Transverse colon (tissue), 4 donors: ENCODE results near the gene CHCHD6. TPM values are rescaled to one million over a fixed set of nuclear protein-coding genes. Genes with fewer than 3 reads are reported as not detected.
A peak's percentile ranks its signal among the peaks of the same experiment; 100 is the strongest.

Source experiments
- DNase-seq: peaks from one replicate; pipeline ENCODE4 v3.0.0-alpha.2; 2019
- H3K27ac ChIP-seq, 4 donors: fragments of 200-600 bp; sonication (generic); 2 replicates each; pipeline ENCODE4 v1.5.1; 2016 to 2018; ENCODE audit warnings: inconsistent platforms in 4 of 4
- H3K27me3 ChIP-seq: fragments of 200-600 bp; sonication (generic); 2 replicates; pipeline ENCODE4 v1.5.1; 2017; ENCODE audit warnings: inconsistent platforms
- H3K36me3 ChIP-seq, 4 donors: fragments of 200-600 bp; sonication (generic); 2 replicates each; pipeline ENCODE4 v1.5.1; 2017 to 2019; ENCODE audit warnings: inconsistent platforms in 4 of 4
- H3K4me1 ChIP-seq, 4 donors: fragments of 200-600 bp; sonication (generic); 2 replicates each; pipeline ENCODE4 v1.5.1; 2017 to 2020; ENCODE audit warnings: inconsistent platforms in 4 of 4
- H3K4me3 ChIP-seq, 4 donors: fragments of 200-600 bp; sonication (generic); 1 replicate in 1 of 4; 2 replicates in 3 of 4; pipeline versions ENCODE4 v1.5.1 to v1.6.1; 2017 to 2019; ENCODE audit warnings: inconsistent platforms in 4 of 4
- H3K9me3 ChIP-seq, 2 donors: fragments of 200-600 bp; sonication (generic); 2 replicates each; pipeline ENCODE4 v1.5.1; 2017 to 2019; ENCODE audit warnings: inconsistent platforms in 2 of 2
- CTCF ChIP-seq, 5 experiments: fragments of 200-600 bp in 3 of 5; fragments of 450-650 bp in 2 of 5; sonication (generic) in 3 of 5; IDR thresholded peaks; 1 replicate in 2 of 5; 2 replicates in 3 of 5; pipeline ENCODE4 v1.5.1; 2016 to 2017; ENCODE audit warnings: antibody characterized with exemption in 5 of 5, inconsistent platforms in 3 of 5, mild to moderate bottlenecking in 2 of 5, moderate library complexity in 1 of 5
- EP300 ChIP-seq: sonication (generic); formaldehyde crosslinking; IDR thresholded peaks from one replicate; pipeline ENCODE4 v1.6.1; 2017; ENCODE audit warnings: antibody characterized with exemption, low read depth
- POLR2A ChIP-seq: fragments of 450-650 bp; IDR thresholded peaks from one replicate; pipeline ENCODE4 v1.6.1; 2016; ENCODE audit warnings: antibody characterized with exemption, mild to moderate bottlenecking, moderate library complexity
- POLR2AphosphoS5 ChIP-seq, 3 donors: sonication (generic); formaldehyde crosslinking; IDR thresholded peaks; one replicate each; pipeline ENCODE4 v1.6.1; 2016; ENCODE audit warnings: antibody characterized with exemption in 3 of 3
- WGBS, 2 donors: methylation state at CpG; one replicate each; pipeline ENCODE4 v1.1.5; 2018; ENCODE audit warnings: low coverage in 1 of 2; 5-methylcytosine and 5-hydroxymethylcytosine counted together
- in situ Hi-C, 4 donors: fragments of 200-750 bp; cut with MboI; loops; one replicate each; pipeline versions ENCODE4 v1.15.0 to v1.15.1; 2017; ENCODE audit warnings: low sequenced_read_pairs in 3 of 4, low pct_ligation_motif_present in 1 of 4, low pct_unique_long_range_greater_than_20kb in 1 of 4
- intact Hi-C: fragments of 100-400 bp; cut with DNase I; formaldehyde crosslinking; loops from one replicate; pipeline ENCODE4 v1.15.1; 2023; ENCODE audit warnings: low total_unique reads
- total RNA-seq, 4 donors: library from RNA; depleted of rRNA; stranded (reverse); fragments of >200 nt; gene quantifications; one replicate each; pipeline ENCODE4 v1.1.0, GENCODE V29; 2016

The CHCHD6 gene
- total RNA-seq, 4 donors from 2014 or later, result 4.6 to 12.1 (median 5.3) TPM

GRCh38 chr3:126998320-126998719 lies 294.3 kb downstream of the CHCHD6 start:
- in situ Hi-C loops (no loop called here), intact Hi-C loops (no loop called here)
- 80% methylated on average over 4 of the region's 4 CpGs; no CpG with 5 or more reads in 1 of the 2 donors for WGBS, 2 donors
- no peaks in the 10 kb centered on the region for H3K27me3 ChIP-seq
- H3K27ac ChIP-seq, result peak overlapping the region in 1 of 4 donors; percentile 12
- H3K4me3 ChIP-seq, result no peak overlapping the region
- no peak for TF ChIP-seq EP300
- no peak for TF ChIP-seq POLR2A
- no peak for TF ChIP-seq POLR2AphosphoS5 (IDR thresholded peaks at IDR 0.05)
- TF ChIP-seq CTCF (IDR thresholded peaks at IDR 0.05), result no peak
- H3K4me1 ChIP-seq, result peaks cover 12 to 32% (median 18%) of the 10 kb centered on the region in 4 donors
- DNase-seq, result no peak
- no peaks in the 10 kb centered on the region for H3K36me3 ChIP-seq
- H3K9me3 ChIP-seq, result no peaks in the 10 kb centered on the region

GRCh38 chr3:126998728-126999127 lies 294.7 kb downstream of the CHCHD6 start:
- TF ChIP-seq POLR2AphosphoS5 (IDR thresholded peaks at IDR 0.05), result no peak
- no peak for TF ChIP-seq POLR2A
- TF ChIP-seq EP300, result no peak
- no peak for TF ChIP-seq CTCF (IDR thresholded peaks at IDR 0.05)
- 46% methylated on average over 3 of the region's 3 CpGs; no CpG with 5 or more reads in 1 of the 2 donors for WGBS, 2 donors
- Histone ChIP-seq H3K4me1 (peaks cover 12 to 32% (median 18%) of the 10 kb centered on the region in 4 donors), H3K4me3 (no peak overlapping the region), H3K36me3 (no peaks in the 10 kb centered on the region), H3K9me3 (no peaks in the 10 kb centered on the region), H3K27ac (peak overlapping the region in 1 of 4 donors; percentile 12), H3K27me3 (no peaks in the 10 kb centered on the region)
- intact Hi-C loops (no loop called here), in situ Hi-C loops (no loop called here)
- peak; percentile 44 for DNase-seq

- no peak overlapping the region for H3K4me3 ChIP-seq
- TF ChIP-seq POLR2AphosphoS5 (IDR thresholded peaks at IDR 0.05) (no peak), EP300 (no peak), POLR2A (no peak), CTCF (IDR thresholded peaks at IDR 0.05) (no peak)
- in situ Hi-C loops (no loop called here), intact Hi-C loops (no loop called here)
- no peak for DNase-seq
- H3K9me3 ChIP-seq, result no peaks in the 10 kb centered on the region
- H3K4me1 ChIP-seq, result peaks cover 12 to 31% (median 17%) of the 10 kb centered on the region in 4 donors
- H3K27me3 ChIP-seq, result no peaks in the 10 kb centered on the region
- WGBS, 2 donors, result 81% methylated on average over 15 of the region's 15 CpGs; no CpG with 5 or more reads in 1 of the 2 donors
- H3K27ac ChIP-seq, result no peak overlapping the region
- H3K36me3 ChIP-seq, result no peaks in the 10 kb centered on the region
Observed at GRCh38 chr3:126999383-126999782, 295.3 kb downstream of the CHCHD6 start.

- no peaks in the 10 kb centered on the region for H3K36me3 ChIP-seq
- DNase-seq, result no peak
- no peaks in the 10 kb centered on the region for H3K27me3 ChIP-seq
- H3K4me3 ChIP-seq, result no peak overlapping the region
- no peak overlapping the region for H3K27ac ChIP-seq
- TF ChIP-seq EP300 (no peak), POLR2AphosphoS5 (IDR thresholded peaks at IDR 0.05) (no peak), POLR2A (no peak), CTCF (IDR thresholded peaks at IDR 0.05) (no peak)
- in situ Hi-C loops, result no loop called here
- intact Hi-C loops, result no loop called here
- peaks cover 12 to 25% (median 15%) of the 10 kb centered on the region in 4 donors for H3K4me1 ChIP-seq
- no peaks in the 10 kb centered on the region for H3K9me3 ChIP-seq
- WGBS, 2 donors, result 80% methylated on average over 15 of the region's 15 CpGs; no CpG with 5 or more reads in 1 of the 2 donors
Observed at GRCh38 chr3:127000119-127000518, 296.1 kb downstream of the CHCHD6 start.
